ENCODE data around the gene C15orf39.

C15orf39 gene

GRCh38 chr15:75197062-75197630 is 4.5 kb upstream of the C15orf39 start:
- DNase-seq (ENCODE audit: low spot score): no peak

GRCh38 chr15:75198560-75199356 is 2.9 kb upstream of the C15orf39 start:
- peak; percentile 56 for DNase-seq (ENCODE audit: low spot score)

GRCh38 chr15:75199357-75199940 is 2.2 kb upstream of the C15orf39 start:
- no peak for DNase-seq (ENCODE audit: low spot score)

- no peak for DNase-seq (ENCODE audit: low spot score)
Measured at GRCh38 chr15:75200391-75200764, 1.3 kb upstream of the C15orf39 start.

GRCh38 chr15:75200765-75201615 is 692 bp upstream of the C15orf39 start:
- no peak for DNase-seq (ENCODE audit: low spot score)

GRCh38 chr15:75202251-75203016 is 752 bp downstream of the C15orf39 start:
- DNase-seq (ENCODE audit: low spot score): peak; percentile 87

- DNase-seq (ENCODE audit: low spot score): peak; percentile 17
Measured at GRCh38 chr15:75203017-75203907, 1.6 kb downstream of the C15orf39 start.

GRCh38 chr15:75203908-75204263 is 2.2 kb downstream of the C15orf39 start:
- peak; percentile 28 for DNase-seq (ENCODE audit: low spot score)

GRCh38 chr15:75204340-75205063 is 2.8 kb downstream of the C15orf39 start:
- peak; percentile 87 for DNase-seq (ENCODE audit: low spot score)

- no peak for DNase-seq (ENCODE audit: low spot score)
Measured at GRCh38 chr15:75205064-75205395, 3.3 kb downstream of the C15orf39 start.

GRCh38 chr15:75206006-75206405 is 4.3 kb downstream of the C15orf39 start:
- no peak for DNase-seq (ENCODE audit: low spot score)

GRCh38 chr15:75206803-75207617 is 5.3 kb downstream of the C15orf39 start:
- no peak for DNase-seq (ENCODE audit: low spot score)

GRCh38 chr15:75207618-75208500 is 6.2 kb downstream of the C15orf39 start:
- no peak for DNase-seq (ENCODE audit: low spot score)

GRCh38 chr15:75208501-75209288 is 7.0 kb downstream of the C15orf39 start:
- DNase-seq (ENCODE audit: low spot score): no peak

- no peak for DNase-seq (ENCODE audit: low spot score)
Measured at GRCh38 chr15:75209289-75209676, 7.6 kb downstream of the C15orf39 start.

GRCh38 chr15:75210811-75211230 is 9.1 kb downstream of the C15orf39 start:
- no peak for DNase-seq (ENCODE audit: low spot score)

- no peak for DNase-seq (ENCODE audit: low spot score)
Measured at GRCh38 chr15:75211436-75212199, 9.9 kb downstream of the C15orf39 start.
